ENCODE results near the gene ALX3.
"Not testable (repeated sequence)": the region's sequence is repeated elsewhere in the genome, so short reads cannot be mapped to it uniquely, and the experiment has no call there.

ALX3 gene

GRCh38 chr1:110038271-110038670 lies 32.2 kb downstream of the ALX3 start:
- DNase-seq = no peak

- no peak for DNase-seq
Measured at GRCh38 chr1:110035236-110035752, 35.2 kb downstream of the ALX3 start.

GRCh38 chr1:110034451-110035235 lies 35.8 kb downstream of the ALX3 start, which contains the start of gene STRIP1:
Gene STRIP1, plus strand, starts transcription at chr1:110034624. Its CDS starts 14 bp downstream, at chr1:110034638.
- DNase-seq = peak; percentile 86

GRCh38 chr1:110034040-110034450 lies 36.4 kb downstream of the ALX3 start:
- no peak for DNase-seq

GRCh38 chr1:110033421-110033820 lies 37.1 kb downstream of the ALX3 start:
- DNase-seq = no peak

- no peak for DNase-seq
Measured at GRCh38 chr1:110032327-110032726, 38.1 kb downstream of the ALX3 start.

GRCh38 chr1:110030687-110031086 lies 39.8 kb downstream of the ALX3 start:
- not testable (repeated sequence) for DNase-seq

GRCh38 chr1:110024613-110025012 lies 45.9 kb downstream of the ALX3 start:
- no peak for DNase-seq

GRCh38 chr1:110021285-110021684 lies 49.2 kb downstream of the ALX3 start:
- no peak for DNase-seq

- DNase-seq = no peak
Measured at GRCh38 chr1:110019770-110020169, 50.7 kb downstream of the ALX3 start.

- no peak for DNase-seq
Measured at GRCh38 chr1:110018396-110018795, 52.1 kb downstream of the ALX3 start.

GRCh38 chr1:110017792-110018191 lies 52.7 kb downstream of the ALX3 start:
- no peak for DNase-seq

- no peak for DNase-seq
Measured at GRCh38 chr1:110012100-110012780, 58.2 kb downstream of the ALX3 start.

- DNase-seq = peak; percentile 46
Measured at GRCh38 chr1:110011527-110012041, 58.9 kb downstream of the ALX3 start.
